ENCODE measurements around the gene FYN.

DNA sequence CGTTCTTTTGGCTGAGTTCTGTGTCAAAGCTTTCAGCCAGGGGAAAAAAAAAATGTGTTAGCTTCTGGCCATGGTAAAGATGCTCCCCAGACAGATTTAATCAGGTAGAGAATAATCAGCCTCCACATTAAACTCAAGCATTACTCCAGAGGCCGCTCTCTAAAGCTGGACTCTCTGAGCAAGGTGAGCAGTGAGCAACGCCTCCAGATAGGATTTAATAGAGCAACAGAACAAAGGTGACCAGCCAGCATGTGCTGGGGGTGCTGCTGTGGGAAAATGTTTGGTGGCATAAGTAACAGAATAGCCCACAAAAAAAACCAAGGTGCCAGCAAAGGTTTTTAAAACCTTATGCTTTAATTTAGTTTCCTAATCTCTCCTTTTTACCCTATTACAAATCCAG is 164.1 kb downstream of the FYN start:
- TF ChIP-seq, protein P1, sequence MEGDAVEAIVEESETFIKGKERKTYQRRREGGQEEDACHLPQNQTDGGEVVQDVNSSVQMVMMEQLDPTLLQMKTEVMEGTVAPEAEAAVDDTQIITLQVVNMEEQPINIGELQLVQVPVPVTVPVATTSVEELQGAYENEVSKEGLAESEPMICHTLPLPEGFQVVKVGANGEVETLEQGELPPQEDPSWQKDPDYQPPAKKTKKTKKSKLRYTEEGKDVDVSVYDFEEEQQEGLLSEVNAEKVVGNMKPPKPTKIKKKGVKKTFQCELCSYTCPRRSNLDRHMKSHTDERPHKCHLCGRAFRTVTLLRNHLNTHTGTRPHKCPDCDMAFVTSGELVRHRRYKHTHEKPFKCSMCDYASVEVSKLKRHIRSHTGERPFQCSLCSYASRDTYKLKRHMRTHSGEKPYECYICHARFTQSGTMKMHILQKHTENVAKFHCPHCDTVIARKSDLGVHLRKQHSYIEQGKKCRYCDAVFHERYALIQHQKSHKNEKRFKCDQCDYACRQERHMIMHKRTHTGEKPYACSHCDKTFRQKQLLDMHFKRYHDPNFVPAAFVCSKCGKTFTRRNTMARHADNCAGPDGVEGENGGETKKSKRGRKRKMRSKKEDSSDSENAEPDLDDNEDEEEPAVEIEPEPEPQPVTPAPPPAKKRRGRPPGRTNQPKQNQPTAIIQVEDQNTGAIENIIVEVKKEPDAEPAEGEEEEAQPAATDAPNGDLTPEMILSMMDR (IDR thresholded peaks at IDR 0.05; ENCODE audit: low read depth, low read length), result no peak
- TF ChIP-seq POLR2A (IDR thresholded peaks at IDR 0.05; ENCODE audit: extremely low read depth, insufficient read length), result no peak
